ENCODE data around the gene KRT39.

KRT39 gene

GRCh38 chr17:40956401-40957254 is 10.1 kb downstream of the KRT39 start:
- no peak for TF ChIP-seq CTCF (IDR thresholded peaks at IDR 0.05; ENCODE audit: low read depth, low read length)
- DNase-seq (ENCODE audit: low read depth in 2 of 2), result peak; percentile 13 to 84
- H3K4me3 ChIP-seq (replicated peaks in 1 of 2; ENCODE audit: low read depth in 2 of 2, low read length in 2 of 2), result no peak overlapping the region

GRCh38 chr17:40953881-40954280 is 12.9 kb downstream of the KRT39 start:
- no peak overlapping the region for H3K4me3 ChIP-seq (replicated peaks in 1 of 2; ENCODE audit: low read depth in 2 of 2, low read length in 2 of 2)
- peak; percentile 2 to 82 for DNase-seq (ENCODE audit: low read depth in 2 of 2)
- TF ChIP-seq CTCF (IDR thresholded peaks at IDR 0.05; ENCODE audit: low read depth, low read length), result no peak

GRCh38 chr17:40952661-40953060 is 14.1 kb downstream of the KRT39 start:
- TF ChIP-seq CTCF (IDR thresholded peaks at IDR 0.05; ENCODE audit: low read depth, low read length), result no peak
- no peak overlapping the region for H3K4me3 ChIP-seq (replicated peaks in 1 of 2; ENCODE audit: low read depth in 2 of 2, low read length in 2 of 2)
- DNase-seq (ENCODE audit: low read depth in 2 of 2), result peak; percentile 34 to 81

- TF ChIP-seq CTCF (IDR thresholded peaks at IDR 0.05; ENCODE audit: low read depth, low read length), result no peak
- DNase-seq (ENCODE audit: low read depth in 2 of 2), result no peak
- H3K4me3 ChIP-seq (replicated peaks in 1 of 2; ENCODE audit: low read depth in 2 of 2, low read length in 2 of 2), result no peak overlapping the region
Measured at GRCh38 chr17:40952154-40952553, 14.6 kb downstream of the KRT39 start.

- no peak overlapping the region for H3K4me3 ChIP-seq (replicated peaks in 1 of 2; ENCODE audit: low read depth in 2 of 2, low read length in 2 of 2)
- TF ChIP-seq CTCF (IDR thresholded peaks at IDR 0.05; ENCODE audit: low read depth, low read length), result no peak
- no peak for DNase-seq (ENCODE audit: low read depth in 2 of 2)
Measured at GRCh38 chr17:40951011-40951622, 15.6 kb downstream of the KRT39 start.

- TF ChIP-seq CTCF (IDR thresholded peaks at IDR 0.05; ENCODE audit: low read depth, low read length), result no peak
- H3K4me3 ChIP-seq (replicated peaks in 1 of 2; ENCODE audit: low read depth in 2 of 2, low read length in 2 of 2), result no peak overlapping the region
- no peak for DNase-seq (ENCODE audit: low read depth in 2 of 2)
Measured at GRCh38 chr17:40950176-40950575, 16.6 kb downstream of the KRT39 start.

Data from cardiac fibroblast (primary cell).